HEK293 (cell line): ENCODE measurements around the gene DLK2.
"Not testable (repeated sequence)": the region's sequence is repeated elsewhere in the genome, so short reads cannot be mapped to it uniquely, and the experiment has no call there.

Experiments
- CTCF ChIA-PET: fragments of 350-600 bp; formaldehyde crosslinking; extraction: SDS; loops from one replicate; lab custom pipeline; 2021; ENCODE audit warnings: antibody characterized with exemption; lab: Yijun Ruan, JAX
- POLR2A ChIA-PET: fragments of 300-600 bp; formaldehyde crosslinking; extraction: SDS; loops from one replicate; lab custom pipeline; 2020; ENCODE audit warnings: antibody characterized with exemption, inconsistent platforms; lab: Yijun Ruan, JAX
- H3K27ac ChIP-seq: fragments of 200-500 bp; sonication (Bioruptor generic); 2 replicates; pipeline ENCODE4 v1.5.1; 2014; ENCODE audit warnings: low read depth, low read length, control low read depth, inconsistent platforms; ENCODE audit errors: extremely low read depth
- H3K36me3 ChIP-seq, 2 experiments: fragments of 200-500 bp in 1 of 2; sonication (Bioruptor generic) in 1 of 2; 1 replicate in 1 of 2; 2 replicates in 1 of 2; pipeline ENCODE4 v1.5.1; 2014 to 2017; ENCODE audit warnings: inconsistent platforms in 2 of 2, low read length in 2 of 2; ENCODE audit not compliant: control insufficient read depth in 2 of 2, insufficient read depth in 1 of 2
- H3K4me1 ChIP-seq: fragments of 200-500 bp; sonication (Bioruptor generic); 2 replicates; pipeline ENCODE4 v1.5.1; 2014; ENCODE audit warnings: mild to moderate bottlenecking, low read length, inconsistent platforms; ENCODE audit not compliant: control insufficient read depth, insufficient read depth
- H3K4me3 ChIP-seq: 2 replicates; pipeline ENCODE4 v1.5.1; 2011; ENCODE audit warnings: low read depth, mild to moderate bottlenecking, control low read depth, low read length, moderate library complexity
- H3K9me3 ChIP-seq: fragments of 200-500 bp; sonication (Bioruptor generic); 2 replicates; pipeline ENCODE4 v1.5.1; 2014; ENCODE audit warnings: low read depth, low read length, inconsistent platforms; ENCODE audit not compliant: control insufficient read depth, insufficient read depth
- BCL11B ChIP-seq: fragments of 450-650 bp; formaldehyde crosslinking; IDR thresholded peaks from 2 replicates; pipeline ENCODE4 v1.5.1; 2016; ENCODE audit warnings: low read depth, missing biosample characterization, missing genetic modification characterization
- KLF9 ChIP-seq: fragments of 450-650 bp; formaldehyde crosslinking; IDR thresholded peaks from 2 replicates; pipeline ENCODE4 v1.5.1; 2016; ENCODE audit warnings: missing biosample characterization, missing genetic modification characterization, low read depth
- ZBTB21 ChIP-seq: fragments of 450-650 bp; formaldehyde crosslinking; IDR thresholded peaks from 2 replicates; pipeline ENCODE4 v1.5.1; 2017; ENCODE audit warnings: missing biosample characterization, missing genetic modification characterization
- ZNF311 ChIP-seq: fragments of 450-650 bp; formaldehyde crosslinking; IDR thresholded peaks from 2 replicates; pipeline ENCODE4 v1.5.1; 2017; ENCODE audit warnings: missing biosample characterization, missing genetic modification characterization, borderline replicate concordance
- ZNF354C ChIP-seq: fragments of 450-650 bp; formaldehyde crosslinking; IDR thresholded peaks from 2 replicates; pipeline ENCODE4 v1.5.1; 2016; ENCODE audit warnings: missing biosample characterization, missing genetic modification characterization, low read depth, borderline replicate concordance
- ZNF433 ChIP-seq: fragments of 450-650 bp; formaldehyde crosslinking; IDR thresholded peaks from 2 replicates; pipeline ENCODE4 v1.5.1; 2016; ENCODE audit warnings: missing biosample characterization, missing genetic modification characterization, low read depth
- ZNF488 ChIP-seq: fragments of 450-650 bp; formaldehyde crosslinking; IDR thresholded peaks from 2 replicates; pipeline ENCODE4 v1.5.1; 2016; ENCODE audit warnings: missing biosample characterization, missing genetic modification characterization
- ZNF610 ChIP-seq: fragments of 450-650 bp; formaldehyde crosslinking; IDR thresholded peaks from 2 replicates; pipeline ENCODE4 v1.5.1; 2016; ENCODE audit warnings: missing biosample characterization, missing genetic modification characterization, borderline replicate concordance
- ZNF623 ChIP-seq: fragments of 450-650 bp; formaldehyde crosslinking; IDR thresholded peaks from 2 replicates; pipeline ENCODE4 v1.5.1; 2016; ENCODE audit warnings: missing biosample characterization, missing genetic modification characterization
- ZNF658 ChIP-seq: fragments of 450-650 bp; formaldehyde crosslinking; IDR thresholded peaks from 2 replicates; pipeline ENCODE4; 2016; ENCODE audit warnings: missing biosample characterization, missing genetic modification characterization
- ZNF768 ChIP-seq: fragments of 450-650 bp; formaldehyde crosslinking; IDR thresholded peaks from 2 replicates; pipeline ENCODE4 v1.5.1; 2018; ENCODE audit warnings: missing biosample characterization, mild to moderate bottlenecking, missing genetic modification characterization
- ZNF785 ChIP-seq: fragments of 450-650 bp; formaldehyde crosslinking; IDR thresholded peaks from 2 replicates; pipeline ENCODE4 v1.5.1; 2016; ENCODE audit warnings: missing biosample characterization, missing genetic modification characterization
- ZNF843 ChIP-seq: fragments of 450-650 bp; formaldehyde crosslinking; IDR thresholded peaks from 2 replicates; pipeline ENCODE4 v1.5.1; 2016; ENCODE audit warnings: missing biosample characterization, missing genetic modification characterization
- TF ChIP-seq, protein P1 (sequence below): fragments of 450-650 bp; formaldehyde crosslinking; IDR thresholded peaks from 2 replicates; pipeline ENCODE4 v1.5.1; 2016; ENCODE audit warnings: missing biosample characterization, missing genetic modification characterization
- TF ChIP-seq, protein P2 (sequence below): fragments of 450-650 bp; formaldehyde crosslinking; IDR thresholded peaks from 2 replicates; pipeline ENCODE4 v1.5.1; 2016; ENCODE audit warnings: missing biosample characterization, missing genetic modification characterization, low read depth
- TF ChIP-seq, protein P3 (sequence below): fragments of 450-650 bp; formaldehyde crosslinking; IDR thresholded peaks from 2 replicates; pipeline ENCODE4 v1.5.1; 2016; ENCODE audit warnings: missing biosample characterization, missing genetic modification characterization

Gene DLK2

DNA sequence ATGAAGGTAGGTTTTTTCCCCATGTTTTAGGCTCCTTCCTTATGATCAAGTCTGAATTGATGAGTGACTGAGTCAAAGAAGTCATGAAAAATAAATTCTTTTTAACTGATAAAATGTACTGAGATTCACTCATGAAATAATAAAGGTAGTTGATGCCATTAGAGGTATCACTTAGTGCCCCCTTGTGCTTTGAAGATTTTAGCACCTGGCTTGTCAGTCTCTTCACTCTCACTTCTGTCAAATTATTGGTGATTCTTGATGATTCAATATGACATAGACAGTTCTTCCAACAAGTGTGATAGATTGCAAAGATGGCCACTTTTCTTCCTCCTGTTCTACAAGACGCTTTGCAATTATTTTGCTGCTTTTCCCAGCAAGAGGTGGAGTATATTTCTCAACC, 4.2 kb upstream of the DLK2 start:
- POLR2A ChIA-PET, result interaction anchor here (1.2 kb wide), 1 partner anchor 90 kb away, joined by 4 read pairs; the partner anchor contains the start of gene ZNF318
- CTCF ChIA-PET, result interaction anchor here (1.1 to 1.6 kb wide), 3 partner anchors 11 to 47 kb away, joined by 3 to 7 read pairs (median 4); no protein-coding TSS in a partner anchor

GRCh38 chr6:43458154-43458553, 2.8 kb upstream of the DLK2 start:
- ChIA-PET CTCF (interaction anchor here (0.6 to 6.1 kb wide), 6 partner anchors 10 to 50 kb away, joined by 3 to 56 read pairs (median 4); partner anchors contain the start of gene ABCC10), POLR2A (interaction anchor here (0.7 kb wide), 3 partner anchors 12 to 862 kb away, joined by 3 to 12 read pairs (median 5); no protein-coding TSS in a partner anchor)
- H3K27ac ChIP-seq, H3K4me3 ChIP-seq, H3K36me3 ChIP-seq, H3K9me3 ChIP-seq, H3K4me1 ChIP-seq: not testable (repeated sequence)

More for the DNA sequence above, 4.2 kb upstream of the DLK2 start:
- no peaks in the 10 kb centered on the region for H3K9me3 ChIP-seq
- H3K36me3 ChIP-seq, result no peaks in the 10 kb centered on the region
- H3K4me1 ChIP-seq, result no peaks in the 10 kb centered on the region
- no peak overlapping the region for H3K4me3 ChIP-seq
- H3K27ac ChIP-seq, result no peak overlapping the region
- TF ChIP-seq, protein P1, sequence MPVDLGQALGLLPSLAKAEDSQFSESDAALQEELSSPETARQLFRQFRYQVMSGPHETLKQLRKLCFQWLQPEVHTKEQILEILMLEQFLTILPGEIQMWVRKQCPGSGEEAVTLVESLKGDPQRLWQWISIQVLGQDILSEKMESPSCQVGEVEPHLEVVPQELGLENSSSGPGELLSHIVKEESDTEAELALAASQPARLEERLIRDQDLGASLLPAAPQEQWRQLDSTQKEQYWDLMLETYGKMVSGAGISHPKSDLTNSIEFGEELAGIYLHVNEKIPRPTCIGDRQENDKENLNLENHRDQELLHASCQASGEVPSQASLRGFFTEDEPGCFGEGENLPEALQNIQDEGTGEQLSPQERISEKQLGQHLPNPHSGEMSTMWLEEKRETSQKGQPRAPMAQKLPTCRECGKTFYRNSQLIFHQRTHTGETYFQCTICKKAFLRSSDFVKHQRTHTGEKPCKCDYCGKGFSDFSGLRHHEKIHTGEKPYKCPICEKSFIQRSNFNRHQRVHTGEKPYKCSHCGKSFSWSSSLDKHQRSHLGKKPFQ, result no peak
- TF ChIP-seq ZBTB21 (tag by site-specific recombination) (no peak), BCL11B (tag by site-specific recombination) (no peak), ZNF610 (tag by site-specific recombination) (no peak), ZNF768 (tag by site-specific recombination) (no peak), ZNF433 (tag by site-specific recombination) (no peak), ZNF785 (tag by site-specific recombination) (no peak), ZNF658 (no peak), ZNF843 (tag by site-specific recombination) (no peak), KLF9 (no peak)

DNA sequence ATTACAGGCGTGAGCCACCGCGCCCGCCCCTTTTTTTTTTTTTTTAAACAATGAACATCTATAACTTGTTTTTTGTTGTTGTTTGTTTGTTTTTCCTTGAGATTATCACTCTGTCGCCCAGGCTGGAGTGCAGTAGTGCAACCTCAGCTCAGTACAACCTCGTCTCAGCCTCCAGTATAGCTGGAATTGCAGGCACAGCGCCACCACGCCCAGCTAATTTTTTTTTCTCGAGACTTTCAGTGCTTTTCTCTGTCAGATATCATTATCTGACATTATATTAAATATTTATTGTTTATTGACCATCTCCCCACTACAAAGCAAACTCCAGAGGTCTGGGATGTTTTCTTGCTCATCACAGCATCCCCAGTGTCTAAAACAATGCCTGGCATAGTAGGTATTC, 2.3 kb upstream of the DLK2 start:
- no peaks in the 10 kb centered on the region for H3K9me3 ChIP-seq
- H3K27ac ChIP-seq, result no peak overlapping the region
- TF ChIP-seq ZNF623 (tag by site-specific recombination) (no peak), ZNF488 (tag by site-specific recombination) (no peak), ZNF311 (tag by site-specific recombination) (no peak), ZNF354C (tag by site-specific recombination) (no peak)
- TF ChIP-seq, protein P2, sequence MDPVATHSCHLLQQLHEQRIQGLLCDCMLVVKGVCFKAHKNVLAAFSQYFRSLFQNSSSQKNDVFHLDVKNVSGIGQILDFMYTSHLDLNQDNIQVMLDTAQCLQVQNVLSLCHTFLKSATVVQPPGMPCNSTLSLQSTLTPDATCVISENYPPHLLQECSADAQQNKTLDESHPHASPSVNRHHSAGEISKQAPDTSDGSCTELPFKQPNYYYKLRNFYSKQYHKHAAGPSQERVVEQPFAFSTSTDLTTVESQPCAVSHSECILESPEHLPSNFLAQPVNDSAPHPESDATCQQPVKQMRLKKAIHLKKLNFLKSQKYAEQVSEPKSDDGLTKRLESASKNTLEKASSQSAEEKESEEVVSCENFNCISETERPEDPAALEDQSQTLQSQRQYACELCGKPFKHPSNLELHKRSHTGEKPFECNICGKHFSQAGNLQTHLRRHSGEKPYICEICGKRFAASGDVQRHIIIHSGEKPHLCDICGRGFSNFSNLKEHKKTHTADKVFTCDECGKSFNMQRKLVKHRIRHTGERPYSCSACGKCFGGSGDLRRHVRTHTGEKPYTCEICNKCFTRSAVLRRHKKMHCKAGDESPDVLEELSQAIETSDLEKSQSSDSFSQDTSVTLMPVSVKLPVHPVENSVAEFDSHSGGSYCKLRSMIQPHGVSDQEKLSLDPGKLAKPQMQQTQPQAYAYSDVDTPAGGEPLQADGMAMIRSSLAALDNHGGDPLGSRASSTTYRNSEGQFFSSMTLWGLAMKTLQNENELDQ (tag by site-specific recombination), result no peak
- TF ChIP-seq, protein P3, sequence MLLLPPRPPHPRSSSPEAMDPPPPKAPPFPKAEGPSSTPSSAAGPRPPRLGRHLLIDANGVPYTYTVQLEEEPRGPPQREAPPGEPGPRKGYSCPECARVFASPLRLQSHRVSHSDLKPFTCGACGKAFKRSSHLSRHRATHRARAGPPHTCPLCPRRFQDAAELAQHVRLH (tag by site-specific recombination), result no peak
- TF ChIP-seq, all 188 proteins: peak for 0
- ChIA-PET POLR2A (interaction anchor here (0.6 to 0.7 kb wide), 4 partner anchors 11 to 229 kb away, joined by 3 to 12 read pairs (median 6); no protein-coding TSS in a partner anchor), CTCF (interaction anchor here (0.6 to 6.1 kb wide), 5 partner anchors 30 to 49 kb away, joined by 3 to 56 read pairs (median 5); partner anchors contain the start of gene ABCC10)
- H3K36me3 ChIP-seq, result peaks cover 4 to 7% of the 10 kb centered on the region in 2 experiments; a peak in 2 of 3 replicates
- H3K4me1 ChIP-seq, result no peaks in the 10 kb centered on the region
- H3K4me3 ChIP-seq, result no peak overlapping the region
